Gastroesophageal sphincter (tissue), 4 donors: ENCODE measurements around the gene NOS1AP. TPM values are rescaled to one million over a fixed set of nuclear protein-coding genes. Genes with fewer than 3 reads are reported as not detected.

Source experiments
- ATAC-seq: fragments of 150-250 bp; one replicate; pipeline ENCODE4 v1.9.1; 2016; ENCODE audit warnings: mild to moderate bottlenecking, moderate library complexity
- H3K27ac ChIP-seq, 4 donors: fragments of 200-600 bp; sonication (generic) in 3 of 4; 1 replicate in 3 of 4; 2 replicates in 1 of 4; pipeline ENCODE4 v1.5.1; 2016 to 2019
- H3K27me3 ChIP-seq: fragments of 200-600 bp; sonication (generic); one replicate; pipeline ENCODE4 v1.5.1; 2019
- H3K36me3 ChIP-seq, 2 donors: fragments of 200-600 bp; sonication (generic); one replicate each; pipeline ENCODE4 v1.5.1; 2019; ENCODE audit warnings: control low read depth in 1 of 2
- H3K4me1 ChIP-seq, 3 donors: fragments of 200-600 bp; sonication (generic); 1 replicate in 2 of 3; 2 replicates in 1 of 3; pipeline ENCODE4 v1.5.1; 2016 to 2019; ENCODE audit warnings: control low read depth in 2 of 3
- H3K4me3 ChIP-seq, 2 donors: fragments of 200-600 bp; sonication (generic); one replicate each; pipeline ENCODE4 v1.5.1; 2019; ENCODE audit warnings: mild to moderate bottlenecking in 1 of 2, moderate library complexity in 1 of 2
- H3K9me3 ChIP-seq, 3 donors: fragments of 200-600 bp; sonication (generic); one replicate each; pipeline ENCODE4 v1.5.1; 2017 to 2019; ENCODE audit warnings: control low read depth in 2 of 3
- CTCF ChIP-seq, 4 experiments: fragments of 200-600 bp in 2 of 4; fragments of 450-650 bp in 2 of 4; sonication (generic) in 1 of 4; IDR thresholded peaks; one replicate each; pipeline ENCODE4 v1.5.1; 2017 to 2019; ENCODE audit warnings: antibody characterized with exemption in 4 of 4, mild to moderate bottlenecking in 2 of 4, moderate library complexity in 2 of 4
- EP300 ChIP-seq: sonication (generic); formaldehyde crosslinking; IDR thresholded peaks from one replicate; pipeline ENCODE4 v1.6.1; 2017; ENCODE audit warnings: antibody characterized with exemption, mild to moderate bottlenecking
- POLR2A ChIP-seq, 2 donors: fragments of 450-650 bp; IDR thresholded peaks; one replicate each; pipeline ENCODE4 v1.6.1; 2017; ENCODE audit warnings: antibody characterized with exemption in 2 of 2, mild to moderate bottlenecking in 2 of 2, moderate library complexity in 1 of 2
- POLR2AphosphoS5 ChIP-seq: sonication (generic); formaldehyde crosslinking; IDR thresholded peaks from one replicate; pipeline ENCODE4 v1.6.1; 2017; ENCODE audit warnings: antibody characterized with exemption
- WGBS, 2 donors: methylation state at CpG; one replicate each; pipeline ENCODE4 v1.1.5; 2018; ENCODE audit warnings: low coverage in 1 of 2; 5-methylcytosine and 5-hydroxymethylcytosine counted together
- total RNA-seq, 4 donors: library from RNA; depleted of rRNA; stranded (reverse); fragments of >200 nt; gene quantifications; one replicate each; pipeline ENCODE4 v1.1.0, GENCODE V29; 2016

The NOS1AP gene
- total RNA-seq, 4 donors from 2014 or later = 3.5 to 7.8 (median 4.1) TPM

- H3K27ac ChIP-seq = no peak overlapping the region
- TF ChIP-seq EP300 (no peak), CTCF (IDR thresholded peaks at IDR 0.05) (no peak), POLR2AphosphoS5 (no peak), POLR2A (IDR thresholded peaks at IDR 0.05) (no peak)
- H3K4me3 ChIP-seq = no peak overlapping the region
- H3K36me3 ChIP-seq = no peaks in the 10 kb centered on the region
- no peaks in the 10 kb centered on the region for H3K9me3 ChIP-seq
- no peaks in the 10 kb centered on the region for H3K27me3 ChIP-seq
- H3K4me1 ChIP-seq = peaks cover 0 to 22% (median 0%) of the 10 kb centered on the region in 3 donors
- no peak for ATAC-seq
- 0% methylated on average over 1 of the region's 1 CpG; no CpG with 5 or more reads in 1 of the 2 donors for WGBS, 2 donors
These were observed 24.8 kb downstream of the NOS1AP start for GRCh38 chr1:162094271-162094670.

GRCh38 chr1:162094723-162095122 is 25.2 kb downstream of the NOS1AP start:
- Histone ChIP-seq H3K27ac (no peak overlapping the region), H3K27me3 (no peaks in the 10 kb centered on the region), H3K4me3 (no peak overlapping the region), H3K9me3 (no peaks in the 10 kb centered on the region), H3K4me1 (peaks cover 0 to 22% (median 0%) of the 10 kb centered on the region in 3 donors), H3K36me3 (no peaks in the 10 kb centered on the region)
- ATAC-seq = no peak
- whole genome bisulfite sequencing, 2 donors = 95% methylated on average over 2 of the region's 2 CpGs; no CpG with 5 or more reads in 1 of the 2 donors
- no peak for TF ChIP-seq EP300
- no peak for TF ChIP-seq POLR2A (IDR thresholded peaks at IDR 0.05)
- no peak for TF ChIP-seq POLR2AphosphoS5
- no peak for TF ChIP-seq CTCF (IDR thresholded peaks at IDR 0.05)

- TF ChIP-seq POLR2AphosphoS5 (no peak), POLR2A (IDR thresholded peaks at IDR 0.05) (no peak), CTCF (IDR thresholded peaks at IDR 0.05) (no peak), EP300 (no peak)
- no peaks in the 10 kb centered on the region for H3K27me3 ChIP-seq
- 56 to 64% methylated on average over 3 of the region's 3 CpGs for WGBS, 2 donors
- H3K27ac ChIP-seq = no peak overlapping the region
- no peaks in the 10 kb centered on the region for H3K36me3 ChIP-seq
- H3K4me1 ChIP-seq = peaks cover 0 to 5% (median 0%) of the 10 kb centered on the region in 3 donors
- no peak overlapping the region for H3K4me3 ChIP-seq
- no peaks in the 10 kb centered on the region for H3K9me3 ChIP-seq
- no peak for ATAC-seq
These were observed 38.4 kb downstream of the NOS1AP start for GRCh38 chr1:162107911-162108310.

- no peaks in the 10 kb centered on the region for H3K27me3 ChIP-seq
- peaks cover 0 to 5% (median 0%) of the 10 kb centered on the region in 3 donors for H3K4me1 ChIP-seq
- no peak for ATAC-seq
- H3K36me3 ChIP-seq = no peaks in the 10 kb centered on the region
- no peak overlapping the region for H3K4me3 ChIP-seq
- no peak for TF ChIP-seq EP300
- no peak for TF ChIP-seq POLR2AphosphoS5
- no peak for TF ChIP-seq POLR2A (IDR thresholded peaks at IDR 0.05)
- TF ChIP-seq CTCF (IDR thresholded peaks at IDR 0.05) = no peak
- H3K9me3 ChIP-seq = no peaks in the 10 kb centered on the region
- no peak overlapping the region for H3K27ac ChIP-seq
These were observed 38.9 kb downstream of the NOS1AP start for GRCh38 chr1:162108426-162108825.

GRCh38 chr1:162110910-162111309 is 41.4 kb downstream of the NOS1AP start:
- H3K27ac ChIP-seq = peak overlapping the region in 1 of 4 donors; percentile 8
- H3K9me3 ChIP-seq = no peaks in the 10 kb centered on the region
- peaks cover 0 to 5% (median 0%) of the 10 kb centered on the region in 3 donors for H3K4me1 ChIP-seq
- H3K4me3 ChIP-seq = no peak overlapping the region
- H3K27me3 ChIP-seq = no peaks in the 10 kb centered on the region
- ATAC-seq = no peak
- no peaks in the 10 kb centered on the region for H3K36me3 ChIP-seq
- TF ChIP-seq EP300 = no peak
